GM19372 (cell line): ENCODE results near the gene ACOT11.

ENCODE experiments used
- ATAC-seq: cut with Tn5 transposase; IDR thresholded peaks from one replicate; pipeline ENCODE4 v1.9.1; 2021; ENCODE audit warnings: mild to moderate bottlenecking, low read depth, moderate library complexity; ENCODE audit not compliant: unreplicated experiment

ACOT11 gene

DNA sequence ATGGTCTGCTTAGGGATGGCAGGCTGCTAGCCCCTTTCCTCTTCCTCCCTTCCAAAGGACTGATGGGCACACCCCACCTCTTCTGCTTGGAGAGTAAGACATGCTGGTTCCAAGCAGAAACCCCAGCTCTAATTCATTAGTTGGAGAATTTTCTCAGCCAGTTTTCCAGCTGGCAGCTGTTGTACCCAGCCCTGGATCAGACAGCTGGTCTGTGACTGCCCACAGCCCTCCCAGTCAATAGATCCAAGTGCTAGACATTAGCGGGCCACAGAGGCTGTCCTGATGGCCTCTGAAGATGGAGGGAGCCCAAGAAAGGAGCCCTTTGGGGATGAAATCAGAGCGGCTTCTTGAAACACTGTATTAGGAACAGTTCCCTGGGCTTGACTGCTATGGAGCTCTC is 35.8 kb downstream of the ACOT11 start:
- ATAC-seq = no peak

DNA sequence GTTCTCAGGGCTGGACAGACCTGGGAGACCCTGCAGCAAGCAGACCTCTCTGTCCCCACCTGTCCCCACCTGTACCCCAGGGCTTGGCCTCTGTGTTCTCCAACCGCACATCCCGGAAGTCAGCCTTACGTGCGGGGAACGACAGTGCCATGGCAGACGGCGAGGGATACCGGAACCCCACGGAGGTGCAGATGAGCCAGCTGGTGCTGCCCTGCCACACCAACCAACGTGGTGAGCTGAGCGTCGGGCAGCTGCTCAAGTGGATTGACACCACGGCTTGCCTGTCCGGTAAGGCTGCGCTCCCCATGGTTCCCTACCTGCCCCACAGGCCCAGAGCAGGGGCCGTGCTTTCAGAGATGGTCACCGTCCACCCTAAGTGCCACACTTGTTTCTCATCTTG is 36.5 kb downstream of the ACOT11 start:
- ATAC-seq = no peak

DNA sequence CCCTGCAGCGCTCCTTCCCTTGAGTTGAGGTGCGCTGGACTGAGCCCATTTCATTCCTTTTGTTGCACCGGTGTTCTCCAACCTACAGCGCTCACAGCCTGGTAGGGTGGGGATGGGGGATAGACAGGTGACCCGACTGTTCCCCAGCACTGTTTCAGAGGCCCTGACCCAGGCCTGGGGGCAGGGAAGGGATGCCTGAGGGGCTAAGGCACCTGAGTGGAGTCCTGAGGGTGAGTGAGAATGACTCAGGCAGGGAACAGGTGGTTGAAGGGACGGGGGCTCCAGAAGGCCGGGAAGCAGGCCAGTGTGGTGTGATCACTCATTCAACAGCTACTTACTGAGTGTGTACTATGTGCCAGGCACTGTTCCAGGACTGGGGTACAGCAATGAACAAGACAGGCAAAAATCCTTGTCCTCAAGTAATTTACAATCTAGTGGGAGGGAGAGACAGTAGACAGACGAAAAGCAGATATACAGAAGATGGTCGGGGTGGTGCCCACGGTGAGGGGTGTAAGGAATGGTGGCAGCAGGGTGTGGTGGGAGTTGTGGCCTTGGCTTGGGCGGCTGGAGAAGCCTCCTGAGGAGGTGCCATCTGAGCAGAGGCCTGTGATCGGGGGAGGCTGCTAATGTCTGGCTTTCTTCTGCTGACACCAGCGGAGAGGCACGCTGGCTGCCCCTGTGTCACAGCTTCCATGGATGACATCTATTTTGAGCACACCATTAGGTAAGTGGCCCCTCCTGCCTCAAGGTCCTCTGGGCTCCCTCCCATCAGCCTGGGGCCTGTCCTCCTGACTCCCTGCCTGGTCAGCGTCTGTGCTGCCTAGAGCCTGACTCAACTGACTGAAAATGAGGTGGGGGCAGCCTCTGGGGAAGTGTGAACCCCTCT is 37.4 kb downstream of the ACOT11 start:
- no peak for ATAC-seq

DNA sequence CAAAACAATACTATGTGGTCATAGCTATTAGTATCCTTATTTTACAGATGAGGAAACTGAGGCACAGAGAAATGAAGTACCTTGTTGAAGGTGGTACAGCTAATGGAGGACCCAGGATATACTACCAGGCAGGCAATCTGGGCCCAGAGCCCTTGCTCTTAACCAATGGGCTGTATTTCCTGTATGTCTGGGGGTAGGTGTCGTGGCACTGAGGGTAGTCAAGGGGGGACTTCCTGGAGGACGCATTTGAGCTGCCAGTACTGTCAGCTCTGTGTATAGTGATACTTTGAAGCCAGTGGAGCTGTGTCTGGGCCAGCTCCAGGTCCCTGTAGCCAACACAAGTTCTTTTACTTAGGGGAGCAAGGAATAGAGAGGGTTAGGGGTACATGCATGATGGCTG is 40.3 kb downstream of the ACOT11 start:
- ATAC-seq = no peak

DNA sequence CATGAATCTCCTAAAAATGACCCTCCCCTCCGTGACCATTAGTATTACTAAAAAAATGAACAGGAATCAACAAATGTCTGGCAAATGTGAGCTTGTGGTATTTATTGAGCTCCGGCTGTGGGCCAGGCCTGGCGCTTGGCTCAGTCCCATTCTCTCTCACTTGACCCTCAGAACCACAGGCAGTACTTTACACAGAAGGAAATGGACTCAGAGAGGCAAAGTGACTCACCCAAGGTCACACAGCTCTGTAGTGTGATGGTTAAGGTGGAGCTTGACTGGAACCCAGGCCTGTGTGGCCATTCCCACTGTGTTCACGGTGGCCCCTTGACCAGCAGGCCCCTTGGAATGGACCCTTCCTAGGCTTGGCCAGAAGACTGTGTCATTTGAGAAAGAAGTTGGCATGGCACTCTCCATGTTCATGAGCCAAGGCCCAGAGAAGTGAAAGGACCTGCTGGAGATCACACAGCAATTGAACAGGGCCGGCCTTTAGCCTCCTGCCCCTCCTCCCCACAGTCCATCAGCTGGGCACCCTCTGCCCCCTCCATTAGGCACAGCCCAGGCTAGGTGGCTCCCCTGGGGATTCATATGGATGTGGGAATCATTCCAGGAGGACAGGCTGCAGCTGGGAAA is 43.2 kb downstream of the ACOT11 start:
- ATAC-seq = no peak

DNA sequence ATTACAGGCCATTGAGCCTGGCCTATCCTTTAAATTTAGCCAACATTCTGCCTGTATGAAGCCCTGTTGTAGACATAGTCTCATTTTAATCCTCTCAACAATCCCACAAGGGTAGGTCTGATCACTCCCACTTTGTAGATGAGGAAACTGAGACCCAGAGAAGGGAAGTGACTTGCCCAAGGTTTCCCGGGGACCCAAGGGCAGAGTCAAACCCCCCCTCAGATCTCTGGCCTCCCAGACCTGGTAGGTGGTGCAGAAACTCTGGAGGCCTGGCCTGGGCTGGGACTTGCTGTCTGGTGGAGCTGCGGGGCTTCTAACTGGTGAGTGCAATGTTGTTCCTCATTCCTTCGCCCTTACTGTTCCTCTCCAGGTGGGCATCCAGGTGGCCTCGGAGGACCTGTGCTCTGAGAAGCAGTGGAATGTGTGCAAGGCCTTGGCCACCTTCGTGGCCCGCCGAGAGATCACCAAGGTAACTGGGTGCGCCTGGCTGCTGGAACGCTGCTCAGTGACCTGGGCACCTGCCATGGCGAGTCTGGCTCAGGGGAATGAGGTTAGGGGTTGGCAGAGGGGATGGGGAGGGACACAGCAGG is 45.6 kb downstream of the ACOT11 start:
- ATAC-seq = no peak

DNA sequence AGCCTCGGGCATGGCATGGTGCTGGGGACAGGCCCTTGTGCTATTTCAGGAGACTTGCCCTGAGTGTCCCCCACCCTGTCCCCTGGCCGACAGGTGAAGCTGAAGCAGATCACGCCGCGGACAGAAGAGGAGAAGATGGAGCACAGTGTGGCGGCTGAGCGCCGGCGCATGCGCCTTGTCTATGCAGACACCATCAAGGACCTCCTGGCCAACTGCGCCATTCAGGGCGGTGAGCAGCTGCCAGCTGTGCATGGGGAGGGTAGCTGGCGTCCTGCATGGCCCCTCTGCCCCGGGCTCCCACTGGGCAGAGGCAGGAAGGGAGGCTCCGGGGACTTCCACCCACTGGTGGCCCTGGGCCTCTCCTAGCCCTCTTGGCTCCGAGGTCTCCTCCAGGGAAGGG is 46.4 kb downstream of the ACOT11 start:
- ATAC-seq = no peak

DNA sequence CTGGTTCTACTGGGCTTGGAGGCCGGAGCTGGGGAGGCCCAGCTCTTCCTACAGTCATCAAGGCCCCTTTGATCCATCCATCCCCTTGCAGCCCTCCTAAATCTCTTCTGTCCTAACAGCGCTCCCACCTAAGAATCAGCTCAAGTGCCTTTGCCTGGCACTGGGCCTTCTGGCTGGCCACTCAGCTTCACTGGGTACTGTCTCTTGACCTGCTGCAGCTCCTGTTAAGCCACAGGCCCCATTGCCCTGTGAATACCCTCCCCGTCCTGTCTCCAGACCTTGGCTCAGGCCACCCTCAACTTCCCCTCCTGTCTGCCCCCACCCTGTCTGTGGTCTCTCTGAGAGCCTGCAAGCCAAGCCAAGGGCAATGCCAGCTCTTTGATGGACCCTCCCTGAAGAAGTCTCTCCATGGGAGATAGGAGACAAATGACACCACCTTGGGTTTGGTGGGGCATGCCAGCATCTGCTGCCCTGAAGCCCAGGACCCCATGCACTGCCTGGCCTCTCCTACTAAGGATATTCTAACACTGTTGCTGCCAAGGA is 48.0 kb downstream of the ACOT11 start:
- no peak for ATAC-seq

DNA sequence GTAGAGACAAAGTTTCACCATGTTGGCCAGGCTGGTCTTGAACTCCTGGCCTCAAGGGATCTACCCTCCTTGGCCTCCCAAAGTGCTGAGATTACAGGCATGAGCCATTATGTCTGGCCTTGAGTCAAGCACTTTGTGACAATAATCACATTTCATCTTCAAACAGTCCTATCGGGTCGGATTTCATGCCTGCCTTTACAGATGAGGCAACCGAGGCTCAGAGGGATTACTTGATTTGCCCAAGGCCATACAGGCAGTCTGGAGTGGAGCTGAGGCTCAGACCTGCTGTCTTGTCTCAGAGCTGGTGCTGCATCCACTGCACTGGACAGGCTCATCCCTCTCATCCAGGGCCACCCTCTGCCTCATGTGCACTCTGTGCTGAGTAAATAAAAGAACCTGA is 48.7 kb downstream of the ACOT11 start:
- no peak for ATAC-seq

DNA sequence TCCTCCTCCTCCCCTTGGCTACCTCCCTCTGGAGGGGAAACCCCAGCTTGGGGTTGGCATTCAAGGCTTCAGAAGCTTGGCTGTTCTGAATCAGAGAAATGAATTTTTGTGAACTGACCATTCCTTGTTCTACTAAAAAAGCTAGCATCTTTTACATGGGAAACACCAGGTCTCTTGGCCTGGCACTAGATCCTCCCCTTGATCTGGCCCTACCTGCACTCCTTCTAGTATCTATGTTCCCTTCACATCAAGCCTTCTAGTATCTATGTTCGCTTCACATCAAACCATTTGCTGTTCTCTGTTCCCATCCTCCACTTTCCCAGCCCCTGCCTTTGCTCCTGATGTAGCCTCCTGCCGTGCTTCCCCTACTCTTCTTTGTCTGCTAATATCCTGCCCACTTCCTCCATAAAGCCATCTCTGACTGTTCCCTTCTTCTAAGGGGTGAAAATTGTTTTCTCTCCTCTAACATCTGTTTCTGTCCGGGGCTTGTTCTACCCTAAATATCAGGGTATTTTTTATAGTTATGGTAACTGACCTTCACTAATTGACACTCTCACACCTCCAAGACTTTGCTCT is 49.5 kb downstream of the ACOT11 start:
- no peak for ATAC-seq

DNA sequence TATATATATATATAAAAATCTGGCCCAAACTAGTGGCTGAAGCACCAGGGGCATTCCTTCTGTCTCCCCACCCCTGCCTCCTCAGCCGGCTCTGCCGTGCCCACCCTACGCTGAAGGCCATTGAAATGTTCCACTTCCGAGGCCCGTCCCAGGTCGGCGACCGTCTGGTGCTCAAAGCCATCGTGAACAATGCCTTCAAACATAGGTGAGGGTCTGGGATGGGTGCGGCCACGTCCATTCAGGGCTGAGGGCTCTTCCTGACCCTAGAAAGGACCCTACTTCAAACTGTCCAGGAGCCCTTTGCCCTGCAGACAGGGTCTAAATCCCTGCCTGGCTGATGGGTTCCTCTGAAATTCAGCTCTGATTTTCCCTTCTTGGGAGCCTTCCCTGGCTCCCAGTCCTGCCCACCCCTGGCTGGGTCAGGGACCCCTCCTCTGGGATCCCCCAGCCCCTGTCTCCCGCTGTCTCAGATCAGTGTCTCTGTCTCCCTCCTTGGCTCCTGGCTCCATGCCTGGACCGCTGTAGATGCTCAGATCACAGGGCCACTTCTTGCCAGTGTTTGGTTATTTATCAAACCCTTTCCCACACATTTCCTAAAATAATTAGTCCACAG is 51.3 kb downstream of the ACOT11 start:
- ATAC-seq = no peak

DNA sequence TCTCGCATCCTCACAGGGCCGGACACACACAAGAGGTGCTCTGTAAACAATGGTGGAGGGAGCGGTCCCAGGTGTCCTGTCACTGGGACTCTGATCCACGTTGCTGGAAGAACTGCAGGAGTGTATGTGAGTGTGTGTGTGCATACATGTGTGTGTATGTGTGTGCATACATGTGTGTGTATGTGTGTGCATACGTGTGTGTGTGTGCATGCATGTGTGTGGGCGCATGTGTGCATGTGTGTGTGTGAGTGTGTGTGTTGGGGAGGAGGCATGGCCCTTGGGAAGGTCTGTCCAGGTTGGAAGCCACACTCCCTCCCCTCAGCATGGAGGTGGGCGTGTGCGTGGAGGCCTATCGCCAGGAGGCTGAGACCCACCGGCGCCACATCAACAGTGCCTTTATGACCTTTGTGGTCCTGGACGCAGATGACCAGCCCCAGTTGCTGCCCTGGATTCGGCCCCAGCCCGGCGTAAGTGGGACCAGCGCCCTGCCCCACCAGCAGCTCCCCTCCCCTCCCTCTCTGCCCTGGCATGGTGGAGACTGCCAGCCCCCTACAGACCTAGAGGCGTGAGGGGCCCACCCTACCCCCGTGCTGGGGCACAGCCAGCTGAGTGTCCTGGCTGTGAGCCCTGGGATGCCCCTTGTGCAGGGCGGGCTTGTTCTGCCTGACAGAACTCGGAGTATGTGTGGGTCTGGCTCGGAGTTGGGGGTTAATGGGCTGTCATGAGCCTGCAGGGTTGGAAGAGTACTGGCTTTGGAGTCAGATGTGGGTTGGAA is 53.1 kb downstream of the ACOT11 start:
- ATAC-seq = no peak

DNA sequence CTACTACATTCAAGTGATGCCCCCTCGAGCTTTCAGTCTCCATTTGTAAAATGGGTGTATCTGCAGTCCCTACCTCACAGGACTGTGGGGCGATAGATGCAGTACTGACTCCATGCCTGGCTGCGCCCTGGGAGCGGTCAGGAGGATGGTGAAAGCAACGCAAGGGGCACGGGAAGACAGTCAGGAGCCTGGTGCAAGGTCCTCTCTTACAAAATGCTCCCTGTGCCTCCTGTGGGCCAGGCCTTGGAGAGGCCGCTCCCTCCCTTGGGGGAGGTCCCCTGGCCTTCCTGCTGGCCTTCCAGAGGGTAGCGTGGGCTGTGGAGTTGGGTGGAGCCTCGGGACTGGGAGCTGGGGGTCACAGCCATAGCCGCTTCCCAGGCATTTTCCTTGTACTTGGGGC is 53.7 kb downstream of the ACOT11 start:
- no peak for ATAC-seq

DNA sequence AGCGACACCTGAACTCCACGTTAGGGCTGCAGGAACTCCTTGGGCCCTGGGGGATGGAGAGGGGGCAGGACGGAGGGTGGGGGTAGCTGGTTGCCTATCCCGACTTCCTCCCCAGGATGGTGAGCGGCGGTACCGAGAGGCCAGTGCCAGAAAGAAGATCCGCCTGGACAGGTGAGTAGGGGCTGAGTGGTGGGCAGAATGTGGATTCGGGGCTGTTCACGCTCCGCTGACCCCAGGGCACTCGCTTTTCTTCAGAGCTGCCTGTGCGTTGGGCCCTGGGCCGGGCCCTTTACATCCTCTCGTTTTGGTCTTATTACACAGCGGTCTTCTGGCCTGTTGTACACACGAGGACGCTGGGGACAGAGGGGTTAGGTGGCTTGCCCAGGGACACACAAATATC is 54.5 kb downstream of the ACOT11 start:
- ATAC-seq = no peak

DNA sequence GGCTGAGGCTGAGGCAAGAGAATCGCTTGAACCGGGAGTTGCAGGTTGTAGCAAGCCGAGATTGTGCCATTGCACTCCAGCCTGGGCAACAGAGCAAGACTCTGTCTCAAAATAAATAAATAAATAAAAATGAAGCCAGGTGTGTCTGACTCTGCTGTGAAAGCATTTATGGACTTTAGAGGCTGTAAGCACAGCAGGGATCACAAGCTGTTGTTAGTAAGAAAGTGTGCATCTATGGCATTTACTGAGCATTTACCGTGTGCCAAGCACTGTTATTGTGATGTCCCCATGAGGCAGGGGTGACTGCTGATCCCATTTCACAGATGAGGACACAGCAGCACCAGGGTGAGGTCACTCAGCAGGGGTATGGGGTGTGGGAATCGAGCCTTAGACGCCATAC is 55.2 kb downstream of the ACOT11 start:
- ATAC-seq = no peak

DNA sequence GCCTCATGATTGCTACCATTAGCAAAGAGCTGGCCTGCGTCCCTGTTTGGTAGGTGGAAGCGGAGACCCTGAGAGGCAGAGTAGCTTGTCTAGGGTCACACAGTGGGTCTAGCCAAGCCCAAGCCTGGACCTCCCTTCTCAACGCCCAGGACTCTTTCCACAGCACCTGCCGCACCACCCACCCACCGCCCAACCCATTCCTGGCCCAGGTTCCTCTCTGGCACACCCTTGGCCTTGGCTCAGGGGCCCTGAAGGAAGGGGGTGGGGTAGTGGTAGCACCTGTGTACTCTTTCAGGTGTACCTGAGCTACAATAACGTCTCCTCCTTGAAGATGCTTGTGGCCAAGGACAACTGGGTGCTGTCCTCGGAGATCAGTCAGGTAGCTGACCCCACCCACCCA is 56.0 kb downstream of the ACOT11 start:
- no peak for ATAC-seq

DNA sequence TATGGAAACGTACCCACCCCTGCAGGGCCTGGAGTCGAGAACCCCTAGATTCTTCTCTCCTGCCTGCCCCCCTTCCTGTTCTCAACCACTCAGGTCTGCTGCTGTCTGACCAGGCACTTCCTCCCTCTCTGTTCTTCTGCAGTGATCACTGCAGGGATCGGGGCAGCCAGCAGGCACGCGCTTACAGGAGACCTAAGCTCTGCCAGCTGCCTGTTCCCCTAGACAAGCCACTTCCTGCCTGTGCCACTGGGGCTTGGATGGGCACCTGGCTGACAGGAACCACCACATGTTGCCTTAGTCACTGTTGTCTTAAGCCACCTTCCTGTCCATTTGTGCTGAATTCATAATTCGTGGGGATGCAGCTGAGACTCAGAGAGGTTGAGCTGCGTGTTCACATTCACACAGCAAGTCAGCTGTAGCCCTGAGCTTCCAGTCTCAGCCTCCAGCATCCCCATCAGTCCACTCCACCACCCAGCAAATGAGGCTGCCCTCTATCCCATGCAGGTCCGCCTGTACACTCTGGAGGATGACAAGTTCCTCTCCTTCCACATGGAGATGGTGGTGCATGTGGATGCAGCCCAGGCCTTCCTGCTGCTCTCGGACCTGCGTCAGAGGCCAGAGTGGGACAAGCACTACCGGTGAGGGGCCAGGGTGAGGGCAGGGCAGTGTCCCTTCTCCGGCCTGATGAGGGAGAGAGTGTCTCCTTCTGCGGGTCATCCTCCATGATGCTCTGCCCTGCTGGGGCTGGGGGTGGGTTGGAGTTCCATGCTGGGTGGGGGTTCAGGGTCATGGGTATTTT is 56.7 kb downstream of the ACOT11 start:
- no peak for ATAC-seq

DNA sequence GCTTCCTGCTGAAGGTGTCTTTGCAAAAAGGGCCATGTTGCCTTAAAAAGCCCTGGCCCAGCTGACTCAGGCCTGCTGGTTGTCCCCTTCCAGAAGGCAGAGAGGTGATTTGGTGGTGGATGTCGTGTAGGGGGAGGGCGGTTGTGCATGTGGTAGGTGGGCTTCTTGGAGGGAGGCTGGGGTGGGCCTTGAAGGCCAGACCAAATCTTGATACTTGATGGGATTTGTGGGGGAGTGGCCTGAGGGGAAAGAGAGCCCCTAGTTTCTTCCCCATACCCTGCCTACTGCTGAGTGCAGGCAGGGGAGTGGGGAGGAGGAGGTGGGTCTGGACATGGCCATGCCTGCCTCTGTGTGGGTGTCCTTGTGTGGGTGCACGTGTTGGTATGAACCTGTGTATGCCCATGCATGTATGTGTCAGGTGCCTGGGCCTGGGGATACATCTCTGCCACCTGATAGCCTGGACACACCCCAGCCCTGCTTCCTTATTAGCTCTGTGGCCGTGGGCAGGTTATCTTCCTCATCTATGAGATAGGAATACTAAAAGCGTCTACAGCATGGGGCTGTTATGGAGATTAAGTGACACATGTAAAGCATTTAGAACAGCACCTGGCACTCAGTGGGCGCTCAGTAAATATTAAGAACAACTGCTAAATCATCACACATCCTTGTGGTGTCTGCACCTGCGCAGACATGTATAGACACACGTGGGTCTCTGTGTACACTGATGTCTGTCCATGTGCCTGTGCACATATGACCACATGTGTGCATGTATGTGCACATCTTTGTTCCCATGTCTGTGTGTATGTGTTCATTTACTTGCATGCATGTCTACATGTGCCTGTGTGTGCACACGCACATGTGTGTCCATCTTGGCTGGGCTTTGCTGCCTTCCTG is 58.3 kb downstream of the ACOT11 start:
- no peak for ATAC-seq
